IPS-NIHi7 (cell line): Measurements from ENCODE around the gene TENM4.
A peak's percentile ranks its signal among the peaks of the same experiment; 100 is the strongest.

Source experiments
- DNase-seq: peaks from one replicate; pipeline ENCODE4 v3.0.0; 2012; ENCODE audit warnings: mixed read lengths; ENCODE audit errors: extremely low spot score

The TENM4 gene

GRCh38 chr11:79296141-79296540 lies 144.7 kb downstream of the TENM4 start:
- DNase-seq = peak; percentile 38

GRCh38 chr11:79294845-79295731 lies 145.7 kb downstream of the TENM4 start:
- no peak for DNase-seq

- no peak for DNase-seq
These were observed 148.9 kb downstream of the TENM4 start for GRCh38 chr11:79291948-79292347.

- no peak for DNase-seq
These were observed 150.1 kb downstream of the TENM4 start for GRCh38 chr11:79290761-79291160.

- no peak for DNase-seq
These were observed 152.9 kb downstream of the TENM4 start for GRCh38 chr11:79287952-79288351.

GRCh38 chr11:79285756-79286155 lies 155.1 kb downstream of the TENM4 start:
- DNase-seq = no peak

GRCh38 chr11:79276736-79277325 lies 164.0 kb downstream of the TENM4 start:
- no peak for DNase-seq

- no peak for DNase-seq
These were observed 166.0 kb downstream of the TENM4 start for GRCh38 chr11:79274636-79275331.

- no peak for DNase-seq
These were observed 167.0 kb downstream of the TENM4 start for GRCh38 chr11:79273781-79274180.

GRCh38 chr11:79269611-79270307 lies 171.1 kb downstream of the TENM4 start:
- DNase-seq = peak; percentile 58

- DNase-seq = no peak
These were observed 174.4 kb downstream of the TENM4 start for GRCh38 chr11:79266396-79266795.

- DNase-seq = no peak
These were observed 175.0 kb downstream of the TENM4 start for GRCh38 chr11:79265756-79266322.

GRCh38 chr11:79264284-79264683 lies 176.5 kb downstream of the TENM4 start:
- DNase-seq = no peak

- no peak for DNase-seq
These were observed 177.8 kb downstream of the TENM4 start for GRCh38 chr11:79263001-79263400.

GRCh38 chr11:79262221-79262620 lies 178.6 kb downstream of the TENM4 start:
- no peak for DNase-seq

GRCh38 chr11:79261684-79262083 lies 179.1 kb downstream of the TENM4 start:
- no peak for DNase-seq

GRCh38 chr11:79259800-79260199 lies 181.0 kb downstream of the TENM4 start:
- no peak for DNase-seq

GRCh38 chr11:79258576-79258975 lies 182.3 kb downstream of the TENM4 start:
- DNase-seq = no peak

GRCh38 chr11:79255965-79256364 lies 184.9 kb downstream of the TENM4 start:
- DNase-seq = no peak

- DNase-seq = no peak
These were observed 187.6 kb downstream of the TENM4 start for GRCh38 chr11:79253280-79253679.

GRCh38 chr11:79249295-79249993 lies 191.4 kb downstream of the TENM4 start:
- no peak for DNase-seq
